Transverse colon (tissue), 4 donors: ENCODE data around the gene MTARC2. TPM values are rescaled to one million over a fixed set of nuclear protein-coding genes. Genes with fewer than 3 reads are reported as not detected.
A peak's percentile ranks its signal among the peaks of the same experiment; 100 is the strongest.

ENCODE experiments used
- DNase-seq: peaks from one replicate; pipeline ENCODE4 v3.0.0-alpha.2; 2019
- H3K27ac ChIP-seq, 4 donors: fragments of 200-600 bp; sonication (generic); 2 replicates each; pipeline ENCODE4 v1.5.1; 2016 to 2018; ENCODE audit warnings: inconsistent platforms in 4 of 4
- H3K27me3 ChIP-seq: fragments of 200-600 bp; sonication (generic); 2 replicates; pipeline ENCODE4 v1.5.1; 2017; ENCODE audit warnings: inconsistent platforms
- H3K36me3 ChIP-seq, 4 donors: fragments of 200-600 bp; sonication (generic); 2 replicates each; pipeline ENCODE4 v1.5.1; 2017 to 2019; ENCODE audit warnings: inconsistent platforms in 4 of 4
- H3K4me1 ChIP-seq, 4 donors: fragments of 200-600 bp; sonication (generic); 2 replicates each; pipeline ENCODE4 v1.5.1; 2017 to 2020; ENCODE audit warnings: inconsistent platforms in 4 of 4
- H3K4me3 ChIP-seq, 4 donors: fragments of 200-600 bp; sonication (generic); 1 replicate in 1 of 4; 2 replicates in 3 of 4; pipeline versions ENCODE4 v1.5.1 to v1.6.1; 2017 to 2019; ENCODE audit warnings: inconsistent platforms in 4 of 4
- H3K9me3 ChIP-seq, 2 donors: fragments of 200-600 bp; sonication (generic); 2 replicates each; pipeline ENCODE4 v1.5.1; 2017 to 2019; ENCODE audit warnings: inconsistent platforms in 2 of 2
- EP300 ChIP-seq: sonication (generic); formaldehyde crosslinking; IDR thresholded peaks from one replicate; pipeline ENCODE4 v1.6.1; 2017; ENCODE audit warnings: antibody characterized with exemption, low read depth
- POLR2A ChIP-seq: fragments of 450-650 bp; IDR thresholded peaks from one replicate; pipeline ENCODE4 v1.6.1; 2016; ENCODE audit warnings: antibody characterized with exemption, mild to moderate bottlenecking, moderate library complexity
- POLR2AphosphoS5 ChIP-seq, 3 donors: sonication (generic); formaldehyde crosslinking; IDR thresholded peaks; one replicate each; pipeline ENCODE4 v1.6.1; 2016; ENCODE audit warnings: antibody characterized with exemption in 3 of 3
- WGBS, 2 donors: methylation state at CpG; one replicate each; pipeline ENCODE4 v1.1.5; 2018; ENCODE audit warnings: low coverage in 1 of 2; 5-methylcytosine and 5-hydroxymethylcytosine counted together
- in situ Hi-C, 4 donors: fragments of 200-750 bp; cut with MboI; loops; one replicate each; pipeline versions ENCODE4 v1.15.0 to v1.15.1; 2017; ENCODE audit warnings: low sequenced_read_pairs in 3 of 4, low pct_ligation_motif_present in 1 of 4, low pct_unique_long_range_greater_than_20kb in 1 of 4
- intact Hi-C: fragments of 100-400 bp; cut with DNase I; formaldehyde crosslinking; loops from one replicate; pipeline ENCODE4 v1.15.1; 2023; ENCODE audit warnings: low total_unique reads
- total RNA-seq, 4 donors: library from RNA; depleted of rRNA; stranded (reverse); fragments of >200 nt; gene quantifications; one replicate each; pipeline ENCODE4 v1.1.0, GENCODE V29; 2016
- TF ChIP-seq, protein P1 (sequence below), 5 experiments: fragments of 200-600 bp in 3 of 5; fragments of 450-650 bp in 2 of 5; sonication (generic) in 3 of 5; IDR thresholded peaks; 1 replicate in 2 of 5; 2 replicates in 3 of 5; pipeline ENCODE4 v1.5.1; 2016 to 2017; ENCODE audit warnings: antibody characterized with exemption in 5 of 5, inconsistent platforms in 3 of 5, mild to moderate bottlenecking in 2 of 5, moderate library complexity in 1 of 5

Gene MTARC2
- total RNA-seq, 4 donors from 2014 or later, result 28.4 to 199 (median 41.7) TPM

DNA sequence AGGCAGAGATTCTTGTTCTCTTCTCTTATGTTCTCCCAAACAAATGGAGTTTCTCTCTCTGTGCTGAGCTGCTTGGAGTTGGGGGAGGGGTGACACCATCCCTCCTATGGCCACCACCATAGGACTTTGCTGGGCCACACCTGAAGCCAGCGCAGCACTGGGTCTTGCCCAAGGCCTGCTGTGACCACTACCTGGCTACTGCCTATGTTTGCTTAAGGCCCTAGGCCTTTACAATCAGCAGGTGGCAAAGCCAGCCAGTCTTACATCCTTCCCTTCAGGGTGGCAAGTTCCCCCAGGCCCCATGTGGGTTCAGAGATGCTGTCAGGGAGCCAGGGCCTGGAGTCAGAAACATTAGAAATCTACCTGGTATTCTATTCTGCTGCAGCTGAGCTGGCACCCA is 6.3 kb upstream of the MTARC2 start:
- Histone ChIP-seq H3K27ac (no peak overlapping the region), H3K4me3 (no peak overlapping the region), H3K9me3 (no peaks in the 10 kb centered on the region), H3K27me3 (no peaks in the 10 kb centered on the region), H3K4me1 (no peaks in the 10 kb centered on the region), H3K36me3 (no peaks in the 10 kb centered on the region)
- DNase-seq, result no peak
- in situ Hi-C loops (no loop called here), intact Hi-C loops (no loop called here)
- WGBS, 2 donors, result 100% methylated on average over 1 of the region's 1 CpG; no CpG with 5 or more reads in 1 of the 2 donors
- TF ChIP-seq POLR2AphosphoS5 (IDR thresholded peaks at IDR 0.05), result no peak

GRCh38 chr1:220742520-220742919 is 5.6 kb upstream of the MTARC2 start:
- TF ChIP-seq POLR2AphosphoS5 (IDR thresholded peaks at IDR 0.05), result no peak
- no peak for TF ChIP-seq EP300
- TF ChIP-seq, protein P1, sequence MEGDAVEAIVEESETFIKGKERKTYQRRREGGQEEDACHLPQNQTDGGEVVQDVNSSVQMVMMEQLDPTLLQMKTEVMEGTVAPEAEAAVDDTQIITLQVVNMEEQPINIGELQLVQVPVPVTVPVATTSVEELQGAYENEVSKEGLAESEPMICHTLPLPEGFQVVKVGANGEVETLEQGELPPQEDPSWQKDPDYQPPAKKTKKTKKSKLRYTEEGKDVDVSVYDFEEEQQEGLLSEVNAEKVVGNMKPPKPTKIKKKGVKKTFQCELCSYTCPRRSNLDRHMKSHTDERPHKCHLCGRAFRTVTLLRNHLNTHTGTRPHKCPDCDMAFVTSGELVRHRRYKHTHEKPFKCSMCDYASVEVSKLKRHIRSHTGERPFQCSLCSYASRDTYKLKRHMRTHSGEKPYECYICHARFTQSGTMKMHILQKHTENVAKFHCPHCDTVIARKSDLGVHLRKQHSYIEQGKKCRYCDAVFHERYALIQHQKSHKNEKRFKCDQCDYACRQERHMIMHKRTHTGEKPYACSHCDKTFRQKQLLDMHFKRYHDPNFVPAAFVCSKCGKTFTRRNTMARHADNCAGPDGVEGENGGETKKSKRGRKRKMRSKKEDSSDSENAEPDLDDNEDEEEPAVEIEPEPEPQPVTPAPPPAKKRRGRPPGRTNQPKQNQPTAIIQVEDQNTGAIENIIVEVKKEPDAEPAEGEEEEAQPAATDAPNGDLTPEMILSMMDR (IDR thresholded peaks at IDR 0.05), result no peak
- TF ChIP-seq POLR2A, result no peak

GRCh38 chr1:220746851-220747250 is 1.3 kb upstream of the MTARC2 start:
- Histone ChIP-seq H3K36me3 (no peaks in the 10 kb centered on the region), H3K27me3 (no peaks in the 10 kb centered on the region), H3K27ac (peak overlapping the region in 1 of 4 donors; percentile 84), H3K4me1 (peaks cover 18 to 36% (median 23%) of the 10 kb centered on the region in 4 donors), H3K9me3 (no peaks in the 10 kb centered on the region), H3K4me3 (no peak overlapping the region)
- intact Hi-C loops (no loop called here), in situ Hi-C loops (no loop called here)
- no peak for TF ChIP-seq POLR2AphosphoS5 (IDR thresholded peaks at IDR 0.05)
- TF ChIP-seq, protein P1 (IDR thresholded peaks at IDR 0.05), result no peak
- TF ChIP-seq POLR2A, result no peak
- TF ChIP-seq EP300, result no peak
- WGBS, 2 donors, result 75 to 90% methylated on average over 1 to 3 of the region's 3 CpGs
- no peak for DNase-seq

More at GRCh38 chr1:220742520-220742919, 5.6 kb upstream of the MTARC2 start:
- Histone ChIP-seq H3K9me3 (no peaks in the 10 kb centered on the region), H3K36me3 (no peaks in the 10 kb centered on the region), H3K4me3 (no peak overlapping the region), H3K4me1 (peaks cover 0 to 3% (median 3%) of the 10 kb centered on the region in 4 donors), H3K27me3 (no peaks in the 10 kb centered on the region), H3K27ac (no peak overlapping the region)
- intact Hi-C loops, result no loop called here
- DNase-seq, result no peak
- WGBS, 2 donors, result 87 to 100% methylated on average over 1 to 3 of the region's 3 CpGs
- in situ Hi-C loops, result no loop called here

DNA sequence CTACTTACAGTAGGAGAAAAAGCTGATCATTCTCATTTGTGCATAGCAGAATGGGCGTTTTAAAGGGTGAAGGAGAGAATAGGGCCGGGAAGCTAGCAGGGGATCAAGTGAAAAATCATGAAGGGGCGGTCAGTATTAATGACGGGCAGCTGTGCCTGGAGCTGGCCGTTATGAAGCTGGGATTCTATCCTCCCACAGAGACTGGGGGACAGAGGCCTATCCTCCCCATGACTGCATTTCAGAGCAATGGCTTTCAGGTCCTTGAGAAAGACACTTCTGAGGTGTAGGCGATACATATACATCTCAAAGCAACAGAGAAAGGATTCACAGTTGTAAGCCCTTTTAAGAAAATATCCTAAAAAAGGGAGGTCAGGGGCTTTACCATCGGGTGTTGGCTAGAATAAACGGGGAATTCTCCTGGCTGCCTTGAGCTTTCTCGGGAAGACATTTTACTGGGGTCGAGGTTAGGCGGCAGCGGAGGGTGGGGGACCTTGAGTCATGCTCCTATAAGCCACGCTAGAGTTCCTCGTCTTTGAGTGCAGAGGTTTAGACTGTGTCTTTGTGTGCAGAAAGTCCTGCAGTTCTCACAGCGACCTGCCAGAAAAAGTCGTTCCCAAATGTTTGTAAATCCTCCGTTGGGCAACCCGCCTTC is 559 bp upstream of the MTARC2 start:
- in situ Hi-C loops, result no loop called here
- intact Hi-C loops, result no loop called here

More for the DNA sequence above, 559 bp upstream of the MTARC2 start:
- DNase-seq, result no peak
- Histone ChIP-seq H3K27me3 (no peaks in the 10 kb centered on the region), H3K27ac (peak overlapping the region; percentile 84 to 89 (median 88)), H3K9me3 (no peaks in the 10 kb centered on the region), H3K4me3 (peak overlapping the region; percentile 69 to 87 (median 80)), H3K36me3 (no peaks in the 10 kb centered on the region), H3K4me1 (peaks cover 18 to 36% (median 23%) of the 10 kb centered on the region in 4 donors)
- TF ChIP-seq, protein P1 (IDR thresholded peaks at IDR 0.05), result peak in 1 of 5 experiments; percentile 5
- no peak for TF ChIP-seq POLR2A
- WGBS, 2 donors, result 35 to 51% methylated on average over 8 to 18 of the region's 18 CpGs
